AG09309 (cell line): ENCODE measurements around the gene SLC66A3.

Experiments used
- DNase-seq: peaks from one replicate; pipeline ENCODE4 v3.0.0-alpha.2; 2010; ENCODE audit warnings: low read depth
- H3K4me3 ChIP-seq: 2 replicates; pipeline ENCODE4 v1.5.1; 2011; ENCODE audit warnings: mild to moderate bottlenecking, low read depth, low read length, moderate library complexity; ENCODE audit not compliant: control insufficient read depth
- TF ChIP-seq, protein P1 (sequence below): IDR thresholded peaks from 2 replicates; pipeline ENCODE4 v1.5.1; 2011; ENCODE audit warnings: mild to moderate bottlenecking, low read depth, low read length, inconsistent platforms; ENCODE audit not compliant: insufficient read depth, control insufficient read depth; ENCODE audit errors: missing control alignments

The SLC66A3 gene

DNA sequence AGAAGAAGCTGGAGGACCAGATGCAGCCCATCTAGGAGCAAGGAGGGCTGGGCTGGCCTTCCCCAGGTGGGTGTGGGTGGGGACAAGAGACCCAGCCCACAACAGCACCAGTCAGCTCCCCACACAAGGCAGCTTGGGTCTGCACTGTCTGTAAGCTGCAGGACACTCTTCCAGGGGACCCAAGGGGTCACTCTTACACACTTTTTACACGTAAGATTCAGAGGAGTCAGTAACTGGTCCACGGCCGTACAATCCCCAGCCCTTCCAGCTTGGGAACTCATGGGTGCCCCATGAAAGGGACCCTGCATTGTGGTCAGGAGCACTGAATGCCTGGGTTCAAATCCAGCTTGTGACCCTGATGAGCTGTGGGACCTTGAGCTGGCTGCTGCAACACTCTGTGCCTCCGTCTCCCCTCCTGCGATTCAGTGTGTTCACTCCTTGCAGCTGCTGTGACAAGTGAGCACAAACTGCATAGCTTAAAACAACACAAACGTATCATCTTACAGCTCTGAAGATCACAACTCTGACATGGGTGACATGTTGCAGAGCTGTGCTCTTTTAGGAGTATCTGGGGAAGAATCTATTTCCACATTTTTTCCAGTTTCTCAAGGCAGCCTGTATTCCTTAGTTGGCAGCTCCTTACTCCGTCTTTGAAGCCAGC, 11.1 kb upstream of the SLC66A3 start:
- no peak overlapping the region for H3K4me3 ChIP-seq
- TF ChIP-seq, protein P1, sequence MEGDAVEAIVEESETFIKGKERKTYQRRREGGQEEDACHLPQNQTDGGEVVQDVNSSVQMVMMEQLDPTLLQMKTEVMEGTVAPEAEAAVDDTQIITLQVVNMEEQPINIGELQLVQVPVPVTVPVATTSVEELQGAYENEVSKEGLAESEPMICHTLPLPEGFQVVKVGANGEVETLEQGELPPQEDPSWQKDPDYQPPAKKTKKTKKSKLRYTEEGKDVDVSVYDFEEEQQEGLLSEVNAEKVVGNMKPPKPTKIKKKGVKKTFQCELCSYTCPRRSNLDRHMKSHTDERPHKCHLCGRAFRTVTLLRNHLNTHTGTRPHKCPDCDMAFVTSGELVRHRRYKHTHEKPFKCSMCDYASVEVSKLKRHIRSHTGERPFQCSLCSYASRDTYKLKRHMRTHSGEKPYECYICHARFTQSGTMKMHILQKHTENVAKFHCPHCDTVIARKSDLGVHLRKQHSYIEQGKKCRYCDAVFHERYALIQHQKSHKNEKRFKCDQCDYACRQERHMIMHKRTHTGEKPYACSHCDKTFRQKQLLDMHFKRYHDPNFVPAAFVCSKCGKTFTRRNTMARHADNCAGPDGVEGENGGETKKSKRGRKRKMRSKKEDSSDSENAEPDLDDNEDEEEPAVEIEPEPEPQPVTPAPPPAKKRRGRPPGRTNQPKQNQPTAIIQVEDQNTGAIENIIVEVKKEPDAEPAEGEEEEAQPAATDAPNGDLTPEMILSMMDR = no peak
- no peak for DNase-seq

DNA sequence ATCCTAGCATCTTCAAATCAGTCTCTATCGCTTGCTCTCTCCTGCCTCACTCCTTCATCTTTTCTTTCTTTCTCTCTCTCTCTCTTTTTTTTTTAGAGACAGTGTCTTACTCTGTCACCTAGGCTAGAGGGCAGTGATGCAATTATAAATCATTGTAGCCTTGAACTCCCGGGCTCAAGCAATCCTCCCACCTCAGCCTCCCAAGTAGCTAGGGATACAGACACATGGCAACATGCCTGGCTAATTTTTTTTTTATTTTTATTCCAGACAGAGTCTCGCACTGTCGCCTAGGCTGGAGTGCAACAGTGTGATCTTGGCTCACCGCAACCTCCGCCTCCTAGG, 10.6 kb upstream of the SLC66A3 start:
- DNase-seq = no peak
- no peak overlapping the region for H3K4me3 ChIP-seq
- TF ChIP-seq, protein P1 = no peak

DNA sequence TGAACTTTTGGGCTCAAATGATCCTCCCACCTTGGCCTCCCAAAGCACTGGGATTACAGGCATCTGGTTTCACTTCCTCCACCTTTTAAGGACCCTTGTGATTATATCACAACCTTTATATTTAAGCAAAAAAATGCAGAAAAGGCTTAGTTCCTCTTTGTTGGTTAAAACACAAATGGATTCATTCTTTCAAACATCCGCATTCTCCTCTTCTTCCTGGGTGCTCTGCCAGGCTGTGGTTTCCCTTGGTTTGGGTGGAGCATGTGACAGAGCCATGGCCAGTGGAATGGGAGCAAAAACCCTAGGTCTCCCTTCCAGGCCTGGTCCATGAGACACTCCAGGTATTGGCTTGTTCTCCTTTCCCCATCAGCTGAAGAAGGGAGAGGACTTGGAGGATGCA, 9.9 kb upstream of the SLC66A3 start:
- DNase-seq = no peak
- H3K4me3 ChIP-seq = no peak overlapping the region
- TF ChIP-seq, protein P1 = no peak

DNA sequence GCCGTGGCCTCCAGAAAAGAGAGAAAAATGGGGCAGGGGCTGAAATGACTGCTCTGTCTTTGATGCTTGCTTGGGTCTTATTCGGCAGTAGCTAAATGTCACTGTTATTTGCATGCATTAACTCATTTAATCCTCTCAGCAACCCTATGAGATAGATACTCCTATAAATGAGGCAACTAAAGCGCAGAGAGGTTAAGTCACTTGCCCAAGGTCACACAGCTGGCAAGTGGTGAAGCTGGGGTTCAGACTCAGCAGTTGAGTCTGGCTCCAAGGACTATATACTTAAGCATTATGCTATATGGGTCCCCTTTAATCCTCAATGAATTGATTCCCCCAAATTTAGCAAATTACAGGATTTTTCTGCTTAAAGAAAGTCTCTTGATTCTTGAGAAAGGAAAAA, 9.2 kb upstream of the SLC66A3 start:
- H3K4me3 ChIP-seq = no peak overlapping the region
- DNase-seq = no peak
- TF ChIP-seq, protein P1 = no peak

DNA sequence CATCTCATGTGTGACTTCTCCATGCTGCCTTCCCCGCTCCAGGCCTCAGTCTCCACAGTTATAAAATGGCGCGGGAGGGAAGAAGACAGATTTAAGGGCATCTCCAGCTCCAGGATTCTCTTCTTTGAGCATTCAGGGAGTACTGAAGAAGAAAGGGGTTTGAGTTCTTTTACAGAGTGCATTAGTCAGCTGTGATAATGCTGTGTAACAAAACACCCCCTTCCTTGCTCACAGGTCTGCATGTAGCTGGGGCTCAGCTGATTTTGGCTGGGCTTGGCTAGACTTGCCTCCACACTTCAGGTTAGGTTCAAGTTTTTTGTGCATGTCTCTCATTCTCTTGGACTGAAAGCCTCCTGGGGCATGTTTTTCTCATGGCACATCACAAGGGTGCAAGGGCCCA, 8.0 kb upstream of the SLC66A3 start:
- TF ChIP-seq, protein P1 = no peak
- DNase-seq = no peak
- no peak overlapping the region for H3K4me3 ChIP-seq

DNA sequence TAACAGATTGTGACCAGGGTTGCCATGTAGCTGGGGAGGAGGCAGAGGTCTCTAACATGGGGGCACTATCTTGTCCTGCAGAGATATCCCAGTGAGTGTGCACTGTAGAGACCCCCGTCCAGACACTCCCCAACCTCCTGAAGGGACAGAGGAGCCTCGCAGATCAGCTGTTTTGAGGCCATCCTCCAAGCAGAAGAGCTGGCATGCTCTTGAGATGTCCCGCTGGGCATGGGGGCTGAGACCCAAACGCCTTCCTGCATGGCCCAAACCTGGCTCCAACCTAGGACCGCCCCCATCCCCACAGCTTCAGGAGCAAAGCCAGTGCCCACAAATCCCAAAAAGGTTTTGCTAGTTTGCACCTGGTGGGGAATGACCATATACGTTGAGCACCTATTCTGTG, 2.7 kb upstream of the SLC66A3 start:
- TF ChIP-seq, protein P1 = no peak
- no peak for DNase-seq
- H3K4me3 ChIP-seq = no peak overlapping the region
